ENCODE measurements around the gene NTM. TPM values are rescaled to one million over a fixed set of nuclear protein-coding genes. Genes with fewer than 3 reads are reported as not detected.

The NTM gene
- total and polyA plus RNA-seq, 2 donors from 2014 or later: 0.92 to 10.3 TPM

DNA sequence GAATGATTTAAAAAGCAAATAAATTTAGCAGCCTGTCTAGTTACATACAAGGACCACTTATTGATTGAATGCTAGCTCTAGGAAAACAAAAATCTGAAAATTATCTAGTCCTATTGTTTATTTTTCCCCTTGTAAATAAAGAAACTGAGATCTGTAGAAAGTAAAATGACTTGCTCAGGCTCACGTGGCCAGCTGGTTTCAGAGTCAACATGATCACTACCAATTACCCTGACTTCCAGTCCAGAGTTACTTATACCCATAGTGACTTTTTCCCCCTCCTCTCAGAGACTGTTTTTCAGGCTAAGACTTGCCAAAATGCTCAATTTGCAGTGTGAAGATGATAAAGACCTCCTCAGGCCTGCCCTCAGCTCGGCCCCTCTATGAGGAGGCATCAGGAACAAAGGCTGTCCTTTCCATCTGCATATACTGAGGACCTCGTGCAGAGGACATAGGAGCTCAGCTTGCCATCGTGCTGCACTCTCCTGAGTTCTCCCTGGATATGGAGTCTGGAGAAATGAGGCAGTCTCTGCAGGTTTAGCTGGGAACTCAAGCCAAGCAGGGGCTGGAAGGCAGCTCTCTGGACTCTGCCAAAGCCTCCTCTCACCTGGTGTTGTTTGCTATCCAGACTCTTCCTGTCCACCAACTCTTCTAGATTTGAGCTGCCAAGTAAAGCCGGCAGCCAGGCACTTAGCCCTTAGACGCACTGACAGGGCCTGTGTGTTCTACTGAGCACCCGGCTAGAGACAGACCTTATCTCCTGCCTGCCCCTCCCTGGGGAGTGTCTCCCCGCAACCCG is 883.3 kb downstream of the NTM start:
- no peaks in the 10 kb centered on the region for H3K27me3 ChIP-seq (ENCODE audit: control insufficient read depth, insufficient read depth, low read length)
- H3K4me3 ChIP-seq (ENCODE audit: low read length in 3 of 3): no peak overlapping the region
- no peaks in the 10 kb centered on the region for H3K9me3 ChIP-seq (ENCODE audit: control insufficient read depth in 2 of 3, insufficient read depth in 1 of 3, low read length in 3 of 3)
- intact Hi-C loops (cut with DNase I): no loop called here
- H3K27ac ChIP-seq (ENCODE audit: low read depth in 2 of 2, low read length in 2 of 2): no peak overlapping the region
- H3K4me1 ChIP-seq (ENCODE audit: control insufficient read depth in 2 of 3, insufficient read depth in 2 of 3, low read depth in 1 of 3, low read length in 3 of 3): no peaks in the 10 kb centered on the region
- FAIRE-seq (no peak), DNase-seq (no peak)
- no peak overlapping the region for H3K9ac ChIP-seq (ENCODE audit: low read length in 3 of 3)
- TF ChIP-seq, protein P1, sequence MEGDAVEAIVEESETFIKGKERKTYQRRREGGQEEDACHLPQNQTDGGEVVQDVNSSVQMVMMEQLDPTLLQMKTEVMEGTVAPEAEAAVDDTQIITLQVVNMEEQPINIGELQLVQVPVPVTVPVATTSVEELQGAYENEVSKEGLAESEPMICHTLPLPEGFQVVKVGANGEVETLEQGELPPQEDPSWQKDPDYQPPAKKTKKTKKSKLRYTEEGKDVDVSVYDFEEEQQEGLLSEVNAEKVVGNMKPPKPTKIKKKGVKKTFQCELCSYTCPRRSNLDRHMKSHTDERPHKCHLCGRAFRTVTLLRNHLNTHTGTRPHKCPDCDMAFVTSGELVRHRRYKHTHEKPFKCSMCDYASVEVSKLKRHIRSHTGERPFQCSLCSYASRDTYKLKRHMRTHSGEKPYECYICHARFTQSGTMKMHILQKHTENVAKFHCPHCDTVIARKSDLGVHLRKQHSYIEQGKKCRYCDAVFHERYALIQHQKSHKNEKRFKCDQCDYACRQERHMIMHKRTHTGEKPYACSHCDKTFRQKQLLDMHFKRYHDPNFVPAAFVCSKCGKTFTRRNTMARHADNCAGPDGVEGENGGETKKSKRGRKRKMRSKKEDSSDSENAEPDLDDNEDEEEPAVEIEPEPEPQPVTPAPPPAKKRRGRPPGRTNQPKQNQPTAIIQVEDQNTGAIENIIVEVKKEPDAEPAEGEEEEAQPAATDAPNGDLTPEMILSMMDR (IDR thresholded peaks at IDR 0.05; ENCODE audit: borderline replicate concordance, extremely low read depth, insufficient read depth): no peak
- no peaks in the 10 kb centered on the region for H3K36me3 ChIP-seq (ENCODE audit: control insufficient read depth in 2 of 3, insufficient read depth in 3 of 3, low read length in 3 of 3)

DNA sequence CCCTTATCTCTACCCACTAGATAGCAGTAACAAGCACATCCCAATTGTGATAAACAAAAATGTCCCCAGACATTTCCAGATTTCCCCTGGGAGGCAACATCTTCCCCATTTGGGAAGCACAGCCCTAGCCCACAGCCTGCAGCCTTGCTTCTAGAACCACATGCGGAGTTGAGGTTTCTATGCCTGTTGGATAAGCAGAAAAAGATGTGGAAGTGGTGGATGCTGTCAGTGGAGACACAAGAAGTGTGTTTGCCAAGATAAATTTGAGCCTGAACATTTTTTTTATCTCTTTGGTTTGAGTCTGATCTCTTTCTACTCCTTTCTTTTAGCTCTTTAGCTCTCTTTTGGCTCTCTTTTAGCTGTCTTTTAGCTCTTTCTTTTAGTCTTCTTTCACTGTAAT is 884.5 kb downstream of the NTM start:
- Histone ChIP-seq H3K27me3 (ENCODE audit: control insufficient read depth, insufficient read depth, low read length) (no peaks in the 10 kb centered on the region), H3K27ac (ENCODE audit: low read depth in 2 of 2, low read length in 2 of 2) (no peak overlapping the region), H3K9me3 (ENCODE audit: control insufficient read depth in 2 of 3, insufficient read depth in 1 of 3, low read length in 3 of 3) (no peaks in the 10 kb centered on the region), H3K4me1 (ENCODE audit: control insufficient read depth in 2 of 3, insufficient read depth in 2 of 3, low read depth in 1 of 3, low read length in 3 of 3) (no peaks in the 10 kb centered on the region), H3K36me3 (ENCODE audit: control insufficient read depth in 2 of 3, insufficient read depth in 3 of 3, low read length in 3 of 3) (no peaks in the 10 kb centered on the region), H3K9ac (ENCODE audit: low read length in 3 of 3) (no peak overlapping the region), H3K4me3 (ENCODE audit: low read length in 3 of 3) (no peak overlapping the region)
- TF ChIP-seq, protein P1 (IDR thresholded peaks at IDR 0.05; ENCODE audit: borderline replicate concordance, extremely low read depth, insufficient read depth): no peak
- FAIRE-seq (no peak), DNase-seq (no peak)
- intact Hi-C loops (cut with DNase I): no loop called here

DNA sequence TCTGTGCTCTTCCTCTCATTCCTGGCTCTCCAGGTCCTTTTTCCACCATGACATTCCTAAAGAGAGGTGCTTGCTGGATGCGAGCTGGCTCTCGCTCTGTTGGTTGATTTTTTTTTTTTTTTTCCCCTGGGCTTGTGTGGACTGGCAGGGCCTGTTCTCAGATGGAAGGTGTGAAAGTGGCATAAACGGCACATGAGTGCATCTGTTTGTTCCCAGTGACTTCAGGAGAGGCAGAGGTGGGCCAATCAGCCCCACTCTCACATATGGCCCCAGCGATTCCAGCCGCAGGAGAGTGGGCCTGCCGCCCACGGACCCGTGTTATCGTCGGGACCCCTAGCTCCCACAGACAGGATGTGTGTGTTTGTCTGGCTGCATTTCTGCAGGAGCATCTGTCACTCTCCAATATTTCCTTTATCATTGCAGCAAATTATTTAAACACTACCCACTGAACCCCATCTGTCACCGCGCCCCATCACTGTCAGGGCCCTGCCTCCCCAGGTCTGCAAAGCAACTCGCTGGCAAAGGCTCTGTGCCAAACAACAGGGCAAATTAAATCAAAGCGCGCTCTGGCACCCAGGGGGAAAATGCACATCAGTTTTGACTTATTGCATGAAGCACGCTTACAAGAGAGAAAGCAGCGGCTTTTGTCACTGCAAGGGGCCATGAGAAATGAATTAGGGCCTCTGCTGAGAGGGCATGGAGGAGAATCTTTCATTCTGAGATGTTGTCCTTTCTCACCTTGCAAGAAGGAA is 886.3 kb downstream of the NTM start:
- intact Hi-C loops (cut with DNase I): no loop called here
- Histone ChIP-seq H3K4me1 (ENCODE audit: control insufficient read depth in 2 of 3, insufficient read depth in 2 of 3, low read depth in 1 of 3, low read length in 3 of 3) (no peaks in the 10 kb centered on the region), H3K9me3 (ENCODE audit: control insufficient read depth in 2 of 3, insufficient read depth in 1 of 3, low read length in 3 of 3) (no peaks in the 10 kb centered on the region), H3K27ac (ENCODE audit: low read depth in 2 of 2, low read length in 2 of 2) (no peak overlapping the region), H3K27me3 (ENCODE audit: control insufficient read depth, insufficient read depth, low read length) (no peaks in the 10 kb centered on the region), H3K36me3 (ENCODE audit: control insufficient read depth in 2 of 3, insufficient read depth in 3 of 3, low read length in 3 of 3) (no peaks in the 10 kb centered on the region), H3K9ac (ENCODE audit: low read length in 3 of 3) (no peak overlapping the region), H3K4me3 (ENCODE audit: low read length in 3 of 3) (no peak overlapping the region)
- no peak for DNase-seq
- TF ChIP-seq, protein P1 (IDR thresholded peaks at IDR 0.05; ENCODE audit: borderline replicate concordance, extremely low read depth, insufficient read depth): no peak
- FAIRE-seq: no peak
